Measurements from ENCODE around the gene WDFY4.

The WDFY4 gene

GRCh38 chr10:48904861-48905260 lies 220.2 kb downstream of the WDFY4 start:
- in situ Hi-C loops (cut with MboI; ENCODE audit: low pct_unique_long_range_greater_than_20kb, low sequenced_read_pairs) = no loop called here
- no peak for DNase-seq

- in situ Hi-C loops (cut with MboI; ENCODE audit: low pct_unique_long_range_greater_than_20kb, low sequenced_read_pairs) = no loop called here
- no peak for DNase-seq
These were observed 220.6 kb downstream of the WDFY4 start for GRCh38 chr10:48905311-48905710.

GRCh38 chr10:48906841-48907240 lies 222.2 kb downstream of the WDFY4 start:
- in situ Hi-C loops (cut with MboI; ENCODE audit: low pct_unique_long_range_greater_than_20kb, low sequenced_read_pairs) = no loop called here
- DNase-seq = no peak

GRCh38 chr10:48907730-48908129 lies 223.1 kb downstream of the WDFY4 start:
- no peak for DNase-seq
- in situ Hi-C loops (cut with MboI; ENCODE audit: low pct_unique_long_range_greater_than_20kb, low sequenced_read_pairs) = no loop called here

GRCh38 chr10:48910548-48910947 lies 225.9 kb downstream of the WDFY4 start:
- DNase-seq = no peak
- in situ Hi-C loops (cut with MboI; ENCODE audit: low pct_unique_long_range_greater_than_20kb, low sequenced_read_pairs) = no loop called here

GRCh38 chr10:48913674-48914073 lies 229.0 kb downstream of the WDFY4 start:
- no peak for DNase-seq
- in situ Hi-C loops (cut with MboI; ENCODE audit: low pct_unique_long_range_greater_than_20kb, low sequenced_read_pairs) = no loop called here

GRCh38 chr10:48923748-48924147 lies 239.1 kb downstream of the WDFY4 start:
- DNase-seq = no peak
- in situ Hi-C loops (cut with MboI; ENCODE audit: low pct_unique_long_range_greater_than_20kb, low sequenced_read_pairs) = no loop called here

- in situ Hi-C loops (cut with MboI; ENCODE audit: low pct_unique_long_range_greater_than_20kb, low sequenced_read_pairs) = no loop called here
These were observed 240.3 kb downstream of the WDFY4 start for GRCh38 chr10:48924988-48925387.

GRCh38 chr10:48926255-48926654 lies 241.6 kb downstream of the WDFY4 start:
- in situ Hi-C loops (cut with MboI; ENCODE audit: low pct_unique_long_range_greater_than_20kb, low sequenced_read_pairs) = no loop called here

More at GRCh38 chr10:48924988-48925387, 240.3 kb downstream of the WDFY4 start:
- no peak for DNase-seq

GRCh38 chr10:48926764-48927540 lies 242.3 kb downstream of the WDFY4 start:
- in situ Hi-C loops (cut with MboI; ENCODE audit: low pct_unique_long_range_greater_than_20kb, low sequenced_read_pairs) = no loop called here
- no peak for DNase-seq

More at GRCh38 chr10:48926255-48926654, 241.6 kb downstream of the WDFY4 start:
- DNase-seq = no peak

- DNase-seq = no peak
- in situ Hi-C loops (cut with MboI; ENCODE audit: low pct_unique_long_range_greater_than_20kb, low sequenced_read_pairs) = no loop called here
These were observed 244.8 kb downstream of the WDFY4 start for GRCh38 chr10:48929413-48929990.

GRCh38 chr10:48931188-48931587 lies 246.5 kb downstream of the WDFY4 start:
- peak; percentile 16 for DNase-seq
- in situ Hi-C loops (cut with MboI; ENCODE audit: low pct_unique_long_range_greater_than_20kb, low sequenced_read_pairs) = no loop called here

- no peak for DNase-seq
- in situ Hi-C loops (cut with MboI; ENCODE audit: low pct_unique_long_range_greater_than_20kb, low sequenced_read_pairs) = no loop called here
These were observed 248.4 kb downstream of the WDFY4 start for GRCh38 chr10:48932831-48933664.

- no peak for DNase-seq
- in situ Hi-C loops (cut with MboI; ENCODE audit: low pct_unique_long_range_greater_than_20kb, low sequenced_read_pairs) = no loop called here
These were observed 250.2 kb downstream of the WDFY4 start for GRCh38 chr10:48934672-48935501.

GRCh38 chr10:48935577-48935976 lies 250.9 kb downstream of the WDFY4 start:
- no peak for DNase-seq
- in situ Hi-C loops (cut with MboI; ENCODE audit: low pct_unique_long_range_greater_than_20kb, low sequenced_read_pairs) = no loop called here

- DNase-seq = no peak
- in situ Hi-C loops (cut with MboI; ENCODE audit: low pct_unique_long_range_greater_than_20kb, low sequenced_read_pairs) = no loop called here
These were observed 253.1 kb downstream of the WDFY4 start for GRCh38 chr10:48937796-48938195.

GRCh38 chr10:48938281-48938680 lies 253.6 kb downstream of the WDFY4 start:
- DNase-seq = no peak

GRCh38 chr10:48938990-48939536 lies 254.4 kb downstream of the WDFY4 start:
- no peak for DNase-seq
- in situ Hi-C loops (cut with MboI; ENCODE audit: low pct_unique_long_range_greater_than_20kb, low sequenced_read_pairs) = no loop called here

More at GRCh38 chr10:48938281-48938680, 253.6 kb downstream of the WDFY4 start:
- in situ Hi-C loops (cut with MboI; ENCODE audit: low pct_unique_long_range_greater_than_20kb, low sequenced_read_pairs) = no loop called here

GRCh38 chr10:48939790-48940325 lies 255.2 kb downstream of the WDFY4 start, which contains the start of gene LRRC18:
TSS of gene LRRC18 (minus strand) at chr10:48939840. CDS start at chr10:48914155, 25,685 bp downstream.
- in situ Hi-C loops (cut with MboI; ENCODE audit: low pct_unique_long_range_greater_than_20kb, low sequenced_read_pairs) = no loop called here
- DNase-seq = no peak
